Measurements from ENCODE around the gene MAN2B2.

- TF ChIP-seq TOX (CRISPR knock-in tag; IDR thresholded peaks at IDR 0.05; ENCODE audit: borderline replicate concordance) (no peak), PATZ1 (CRISPR knock-in tag; IDR thresholded peaks at IDR 0.05; ENCODE audit: borderline replicate concordance) (no peak), ARNTL (CRISPR knock-in tag; IDR thresholded peaks at IDR 0.05; ENCODE audit: borderline replicate concordance, low read depth) (no peak), ZFP3 (CRISPR knock-in tag; IDR thresholded peaks at IDR 0.05) (no peak), GLIS3 (CRISPR knock-in tag; IDR thresholded peaks at IDR 0.05) (no peak)
Observed at GRCh38 chr4:6591313-6591712, 16.3 kb downstream of the MAN2B2 start.

Measured in SK-N-SH treated with all-trans-retinoic acid at 6 μM for 48 hours (cell line).